ENCODE results near the gene RUNX3. TPM values are rescaled to one million over a fixed set of nuclear protein-coding genes. Genes with fewer than 3 reads are reported as not detected.

RUNX3 gene
- total and polyA plus RNA-seq, 2 of the 8 experiments (the other 6 are each of a cell fraction or from before 2014, with no cell fraction given), result 0.62 to 0.82 TPM

DNA sequence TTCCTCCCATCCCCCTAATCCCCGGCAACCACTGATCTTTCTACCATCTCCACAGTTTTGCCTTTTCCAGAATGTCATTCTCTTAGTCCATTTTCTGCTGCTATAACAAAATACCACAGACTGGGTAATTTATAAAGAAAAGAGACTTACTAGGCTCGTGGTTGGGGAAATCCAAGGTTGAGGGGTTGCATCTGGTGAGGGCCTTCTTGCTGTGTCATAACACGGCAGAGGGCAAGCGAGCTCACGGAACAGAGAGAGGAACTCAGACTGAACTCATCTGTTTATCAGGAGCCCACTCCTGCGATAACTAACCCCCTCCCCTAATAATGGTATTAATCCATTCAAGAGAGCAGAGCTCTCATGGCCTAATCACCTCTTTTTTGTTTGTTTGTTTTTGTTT is 52.0 kb downstream of the RUNX3 start (continued):
- TF ChIP-seq CHD7 (IDR thresholded peaks at IDR 0.05; ENCODE audit: insufficient replicate concordance, low read length) (no peak), SIX5 (IDR thresholded peaks at IDR 0.05; ENCODE audit: low read depth, low read length) (no peak), RXRA (IDR thresholded peaks at IDR 0.05; ENCODE audit: insufficient read depth, low read depth, low read length) (no peak)

Measured in H1 (cell line).